Nephron progenitor cell (in vitro differentiated cells): ENCODE measurements around the gene PLCH2.

Experiments
- DNase-seq: peaks from one replicate; pipeline ENCODE4 v3.0.0; 2021
- H3K27ac Mint-ChIP-seq: 2 replicates; pipeline ENCODE4 v1.8.0; 2021; ENCODE audit warnings: mild to moderate bottlenecking, moderate library complexity, mixed read lengths
- H3K27me3 Mint-ChIP-seq: 2 replicates; pipeline ENCODE4 v1.8.0; 2021; ENCODE audit warnings: mild to moderate bottlenecking, low read depth, mixed read lengths; ENCODE audit not compliant: poor library complexity
- H3K36me3 Mint-ChIP-seq: 2 replicates; pipeline ENCODE4 v1.8.0; 2021; ENCODE audit warnings: low read depth, mixed read lengths
- H3K4me1 Mint-ChIP-seq: 2 replicates; pipeline ENCODE4 v1.8.0; 2021; ENCODE audit warnings: mixed read lengths
- H3K4me3 Mint-ChIP-seq: 2 replicates; pipeline ENCODE4 v1.8.0; 2021; ENCODE audit warnings: mild to moderate bottlenecking, moderate library complexity, mixed read lengths
- H3K9me3 Mint-ChIP-seq: 2 replicates; pipeline ENCODE4 v1.8.0; 2021; ENCODE audit warnings: mild to moderate bottlenecking, moderate library complexity, mixed read lengths
- TF ChIP-seq, protein P1 (sequence below): fragments of 200-600 bp; sonication (generic); IDR thresholded peaks from 2 replicates; pipeline ENCODE4 v1.5.0; 2021; ENCODE audit warnings: antibody characterized with exemption

PLCH2 gene

GRCh38 chr1:2519729-2520128 is 43.6 kb downstream of the PLCH2 start:
- H3K36me3 Mint-ChIP-seq = peaks cover 13% of the 10 kb centered on the region
- H3K27ac Mint-ChIP-seq = no peak overlapping the region
- H3K4me1 Mint-ChIP-seq = peaks cover 27% of the 10 kb centered on the region
- no peaks in the 10 kb centered on the region for H3K9me3 Mint-ChIP-seq
- no peak overlapping the region for H3K4me3 Mint-ChIP-seq
- no peak for DNase-seq
- H3K27me3 Mint-ChIP-seq = no peaks in the 10 kb centered on the region
- TF ChIP-seq, protein P1, sequence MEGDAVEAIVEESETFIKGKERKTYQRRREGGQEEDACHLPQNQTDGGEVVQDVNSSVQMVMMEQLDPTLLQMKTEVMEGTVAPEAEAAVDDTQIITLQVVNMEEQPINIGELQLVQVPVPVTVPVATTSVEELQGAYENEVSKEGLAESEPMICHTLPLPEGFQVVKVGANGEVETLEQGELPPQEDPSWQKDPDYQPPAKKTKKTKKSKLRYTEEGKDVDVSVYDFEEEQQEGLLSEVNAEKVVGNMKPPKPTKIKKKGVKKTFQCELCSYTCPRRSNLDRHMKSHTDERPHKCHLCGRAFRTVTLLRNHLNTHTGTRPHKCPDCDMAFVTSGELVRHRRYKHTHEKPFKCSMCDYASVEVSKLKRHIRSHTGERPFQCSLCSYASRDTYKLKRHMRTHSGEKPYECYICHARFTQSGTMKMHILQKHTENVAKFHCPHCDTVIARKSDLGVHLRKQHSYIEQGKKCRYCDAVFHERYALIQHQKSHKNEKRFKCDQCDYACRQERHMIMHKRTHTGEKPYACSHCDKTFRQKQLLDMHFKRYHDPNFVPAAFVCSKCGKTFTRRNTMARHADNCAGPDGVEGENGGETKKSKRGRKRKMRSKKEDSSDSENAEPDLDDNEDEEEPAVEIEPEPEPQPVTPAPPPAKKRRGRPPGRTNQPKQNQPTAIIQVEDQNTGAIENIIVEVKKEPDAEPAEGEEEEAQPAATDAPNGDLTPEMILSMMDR = no peak

- TF ChIP-seq, protein P1 = no peak
- Mint-ChIP-seq H3K27me3 (no peaks in the 10 kb centered on the region), H3K4me1 (peaks cover 32% of the 10 kb centered on the region), H3K9me3 (no peaks in the 10 kb centered on the region), H3K36me3 (peaks cover 13% of the 10 kb centered on the region), H3K27ac (no peak overlapping the region), H3K4me3 (no peak overlapping the region)
- DNase-seq = no peak
These were observed 44.1 kb downstream of the PLCH2 start for GRCh38 chr1:2520206-2520605.

- Mint-ChIP-seq H3K4me3 (no peak overlapping the region), H3K9me3 (no peaks in the 10 kb centered on the region), H3K27ac (no peak overlapping the region), H3K36me3 (peaks cover 13% of the 10 kb centered on the region), H3K27me3 (no peaks in the 10 kb centered on the region), H3K4me1 (peaks cover 36% of the 10 kb centered on the region)
- TF ChIP-seq, protein P1 = no peak
- DNase-seq = no peak
These were observed 44.7 kb downstream of the PLCH2 start for GRCh38 chr1:2520806-2521205.

DNA sequence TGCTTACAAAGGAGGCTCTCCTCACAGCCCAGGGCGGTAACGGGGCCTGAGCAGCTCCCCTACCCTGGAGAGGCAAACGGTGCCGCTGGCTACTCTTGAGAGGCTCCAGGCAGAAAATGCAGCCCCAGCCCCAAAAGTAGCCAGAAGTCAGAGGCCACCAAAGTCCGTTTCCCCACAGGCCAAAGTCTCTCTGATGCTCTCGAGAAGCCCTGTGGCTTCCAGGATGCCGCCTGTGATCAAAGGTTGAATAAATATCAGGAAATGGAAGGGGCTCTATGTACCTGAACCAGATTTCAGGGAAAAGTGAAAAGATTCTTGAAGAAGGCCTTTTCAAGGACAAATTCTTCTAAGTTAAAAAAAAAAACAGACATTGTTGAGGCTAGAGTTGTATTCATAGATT is 46.1 kb downstream of the PLCH2 start:
- H3K4me3 Mint-ChIP-seq = no peak overlapping the region
- H3K27ac Mint-ChIP-seq = no peak overlapping the region
- H3K36me3 Mint-ChIP-seq = peaks cover 13% of the 10 kb centered on the region
- peaks cover 6% of the 10 kb centered on the region for H3K27me3 Mint-ChIP-seq
- TF ChIP-seq, protein P1 = no peak
- H3K4me1 Mint-ChIP-seq = peaks cover 41% of the 10 kb centered on the region
- DNase-seq = no peak
- H3K9me3 Mint-ChIP-seq = no peaks in the 10 kb centered on the region

DNA sequence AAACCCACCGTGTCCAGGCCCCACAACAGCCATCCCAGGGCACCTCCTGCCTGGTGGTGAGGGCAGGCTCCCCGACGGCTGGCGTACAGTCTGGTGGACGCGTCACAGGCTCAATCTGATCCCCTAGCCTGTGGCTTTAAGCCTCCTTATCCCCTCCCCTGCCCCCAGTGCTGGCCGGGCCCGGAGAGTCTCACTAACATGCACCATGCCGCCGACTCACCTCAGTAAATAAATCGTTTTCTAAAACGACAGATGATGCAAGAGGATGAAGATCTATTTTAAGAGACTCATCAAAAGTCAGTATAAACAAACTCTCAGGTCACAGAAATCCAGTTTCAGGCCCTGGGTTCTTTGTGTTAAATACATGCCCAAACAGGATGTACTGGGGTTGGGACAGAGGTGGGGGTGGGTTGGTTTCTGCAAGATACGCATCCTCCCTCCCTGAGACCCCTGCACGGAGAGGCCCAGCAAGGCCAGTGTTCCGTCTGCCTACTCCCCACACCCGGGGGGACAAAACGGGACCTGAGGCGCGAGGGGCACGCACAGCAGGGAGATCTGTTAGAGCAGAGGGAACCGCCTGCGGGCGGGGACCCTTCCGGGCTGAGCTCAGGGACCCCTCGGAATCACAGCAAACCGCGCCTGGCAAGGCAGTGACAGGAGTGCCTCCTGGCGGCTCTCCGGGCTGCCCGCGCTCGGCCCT is 47.3 kb downstream of the PLCH2 start:
- Mint-ChIP-seq H3K27ac (no peak overlapping the region), H3K4me1 (peaks cover 34% of the 10 kb centered on the region), H3K4me3 (no peak overlapping the region), H3K36me3 (peaks cover 9% of the 10 kb centered on the region), H3K27me3 (peaks cover 16% of the 10 kb centered on the region), H3K9me3 (no peaks in the 10 kb centered on the region)
- no peak for DNase-seq
- TF ChIP-seq, protein P1 = no peak

DNA sequence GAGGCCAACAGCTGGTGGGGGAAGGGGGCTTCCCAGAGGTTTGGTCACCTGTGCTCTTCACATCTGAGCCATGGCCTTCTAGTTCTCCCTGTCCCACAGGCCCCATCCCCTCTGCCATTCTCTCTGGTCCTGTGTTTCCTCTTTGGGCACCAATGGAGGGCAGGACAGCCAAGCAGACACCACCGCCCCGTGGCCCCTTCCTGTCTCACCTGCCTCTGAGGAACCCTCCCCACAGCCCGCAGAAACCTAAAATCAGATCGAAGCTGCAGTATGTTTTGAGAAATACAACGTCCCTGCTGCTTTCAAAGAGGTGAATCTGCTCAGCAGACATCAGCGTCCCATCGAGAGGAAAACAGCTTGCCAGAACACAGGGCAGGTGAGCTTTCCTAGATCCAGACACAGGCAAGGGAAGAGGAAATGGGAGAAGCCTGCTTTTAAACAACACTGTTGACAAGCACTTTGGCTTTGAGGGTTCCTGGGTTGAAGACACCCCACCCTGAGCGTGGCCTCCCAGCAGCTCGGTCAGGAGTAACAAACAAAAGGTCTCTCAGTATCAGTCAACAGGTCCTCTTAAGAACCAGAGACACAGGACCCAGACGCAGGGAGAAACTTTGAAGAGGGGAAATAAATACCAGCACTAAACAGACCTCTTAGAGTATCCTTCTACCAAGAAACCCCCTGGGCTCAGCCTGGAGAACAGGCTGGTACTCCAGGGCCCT is 48.0 kb downstream of the PLCH2 start:
- Mint-ChIP-seq H3K27ac (no peak overlapping the region), H3K27me3 (peaks cover 23% of the 10 kb centered on the region), H3K36me3 (peaks cover 9% of the 10 kb centered on the region), H3K9me3 (no peaks in the 10 kb centered on the region), H3K4me1 (peaks cover 34% of the 10 kb centered on the region), H3K4me3 (peak overlapping the region; percentile 94)
- TF ChIP-seq, protein P1 = no peak
- no peak for DNase-seq
